HuH-7 (cell line): ENCODE measurements around the gene CDK9.
"Not testable (repeated sequence)": the region's sequence is repeated elsewhere in the genome, so short reads cannot be mapped to it uniquely, and the experiment has no call there.

ENCODE experiments used
- DNase-seq: peaks from one replicate; pipeline ENCODE4 v3.0.0; 2011; ENCODE audit warnings: low spot score

The CDK9 gene

DNA sequence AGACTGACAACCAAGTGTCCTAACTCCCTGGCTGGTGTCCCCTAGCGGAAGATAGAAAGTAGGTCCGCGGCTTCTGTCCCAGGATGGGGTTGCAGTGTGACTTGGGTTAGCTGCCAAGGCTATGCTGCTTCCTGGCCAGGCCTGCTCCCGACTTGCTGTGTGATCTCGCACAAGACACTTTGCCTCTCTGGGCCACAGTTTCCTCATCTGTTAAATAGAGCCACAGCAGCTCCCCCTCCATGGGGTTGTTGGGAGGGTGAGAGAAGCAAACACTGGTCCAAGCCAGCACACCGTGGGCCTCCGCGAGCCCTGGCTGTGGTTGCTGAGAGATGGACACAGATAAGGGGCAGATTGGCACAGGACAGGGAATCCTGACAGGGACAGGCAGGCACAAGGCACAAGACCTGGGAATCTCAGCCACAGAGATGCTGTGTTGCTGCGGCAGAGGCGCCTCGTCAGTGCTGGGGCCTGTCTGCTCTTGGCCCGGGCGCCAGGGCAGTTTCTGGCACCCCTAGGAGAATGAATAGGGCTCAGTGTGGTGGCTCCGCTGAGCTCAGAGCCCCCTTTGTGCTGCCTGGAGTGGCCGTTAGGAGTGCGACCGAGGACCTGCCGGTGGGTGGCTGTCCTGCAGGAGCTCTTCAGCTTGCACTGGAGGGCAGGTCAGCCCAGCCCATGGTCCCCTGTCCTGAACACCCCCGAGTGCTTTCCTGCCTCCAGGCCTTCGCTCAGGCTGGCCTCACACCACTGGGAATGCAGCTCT lies 5.5 kb upstream of the CDK9 start:
- DNase-seq, result no peak

- not testable (repeated sequence) for DNase-seq
Observed at GRCh38 chr9:127780909-127781308, 4.9 kb upstream of the CDK9 start.

DNA sequence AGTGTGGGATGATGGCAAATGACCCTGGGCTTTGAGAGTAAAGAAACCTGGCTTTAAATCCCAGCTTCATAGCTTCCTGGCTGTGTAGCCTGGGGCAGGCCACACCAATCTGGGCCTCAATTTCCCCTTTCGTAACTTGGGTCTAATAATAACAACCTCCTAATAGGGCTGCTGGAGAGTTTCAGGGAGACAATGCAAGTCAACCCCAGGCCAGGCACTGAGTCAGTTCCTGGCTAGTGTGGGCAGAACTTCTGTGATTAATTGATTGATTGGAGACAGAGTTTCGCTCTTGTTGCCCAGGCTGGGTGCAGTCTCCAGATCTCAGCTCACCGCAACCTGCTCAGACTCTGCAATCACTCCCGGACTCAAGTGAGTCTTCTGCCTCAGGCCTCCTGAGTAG lies 4.0 kb upstream of the CDK9 start:
- DNase-seq, result no peak

DNA sequence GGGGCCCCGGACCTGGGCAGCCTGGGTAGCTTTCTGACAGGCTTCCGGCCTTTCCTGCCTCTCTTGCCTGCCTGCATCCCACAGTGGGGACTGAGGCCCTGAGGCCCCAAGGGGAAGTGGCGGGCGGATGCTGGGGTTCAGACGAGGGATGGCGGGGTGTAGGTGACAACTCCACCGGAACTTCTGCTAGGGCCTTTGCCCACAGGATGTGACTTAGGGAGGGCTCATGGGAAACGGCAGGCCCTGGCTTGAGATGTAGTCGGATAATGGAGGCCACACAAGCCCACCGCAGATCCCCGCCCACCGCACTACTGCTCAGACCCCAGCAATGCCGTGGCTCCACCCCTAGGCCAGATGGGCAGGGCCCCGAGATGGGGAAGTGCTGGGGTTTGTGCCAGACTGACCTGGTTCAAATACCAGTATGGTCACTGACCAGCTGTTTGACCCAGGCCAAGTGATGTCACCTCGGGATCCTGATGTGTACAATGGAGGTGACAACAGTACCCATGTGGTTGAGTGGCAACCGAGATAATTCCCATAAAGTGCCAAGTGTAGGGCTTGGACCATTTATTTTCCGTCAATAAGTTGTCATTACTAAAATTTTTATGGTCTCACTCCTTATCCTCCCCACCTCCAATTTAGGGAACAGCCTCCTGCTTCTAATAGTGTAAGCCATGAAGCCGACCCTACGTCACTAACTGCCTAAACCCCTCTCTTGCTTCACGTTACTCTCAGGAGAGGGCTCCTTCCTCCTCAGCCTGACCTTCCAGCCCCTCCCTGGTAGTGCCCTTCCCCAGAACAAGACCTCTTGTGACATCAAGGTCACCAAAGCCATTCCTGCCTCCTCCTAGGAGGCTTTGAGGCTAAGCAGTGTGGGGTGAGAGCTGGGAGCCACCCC lies 2.5 kb upstream of the CDK9 start:
- DNase-seq, result no peak

- peak; percentile 96 for DNase-seq
Observed at GRCh38 chr9:127785023-127785932, 556 bp upstream of the CDK9 start.

GRCh38 chr9:127786773-127787104 lies 905 bp downstream of the CDK9 start:
- DNase-seq, result no peak

DNA sequence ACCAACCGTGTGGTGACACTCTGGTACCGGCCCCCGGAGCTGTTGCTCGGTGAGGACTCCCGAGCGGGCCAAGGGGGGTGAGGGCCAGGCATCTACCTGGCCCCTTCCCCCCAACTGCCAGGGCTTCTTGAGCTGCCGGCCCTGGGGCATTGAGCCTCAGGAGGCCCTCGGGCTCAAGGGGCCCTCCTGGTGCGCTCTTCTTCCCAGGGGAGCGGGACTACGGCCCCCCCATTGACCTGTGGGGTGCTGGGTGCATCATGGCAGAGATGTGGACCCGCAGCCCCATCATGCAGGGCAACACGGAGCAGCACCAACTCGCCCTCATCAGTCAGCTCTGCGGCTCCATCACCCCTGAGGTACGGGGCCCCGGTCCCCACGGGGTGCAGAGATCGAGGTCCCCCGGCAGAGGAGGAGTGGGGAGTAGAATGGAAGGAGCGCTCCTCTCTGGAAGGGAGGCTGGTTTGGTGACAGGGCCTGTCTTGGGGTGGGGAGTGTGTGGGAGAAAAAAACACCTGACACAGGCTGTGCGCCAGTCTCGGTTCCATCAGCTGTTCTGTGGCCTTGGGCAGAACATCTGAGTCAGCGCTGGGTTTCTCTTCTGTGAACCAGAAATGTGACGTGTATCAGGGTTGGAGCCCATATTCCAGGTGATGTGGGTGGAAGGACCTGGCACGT lies 2.6 kb downstream of the CDK9 start:
- DNase-seq, result no peak

DNA sequence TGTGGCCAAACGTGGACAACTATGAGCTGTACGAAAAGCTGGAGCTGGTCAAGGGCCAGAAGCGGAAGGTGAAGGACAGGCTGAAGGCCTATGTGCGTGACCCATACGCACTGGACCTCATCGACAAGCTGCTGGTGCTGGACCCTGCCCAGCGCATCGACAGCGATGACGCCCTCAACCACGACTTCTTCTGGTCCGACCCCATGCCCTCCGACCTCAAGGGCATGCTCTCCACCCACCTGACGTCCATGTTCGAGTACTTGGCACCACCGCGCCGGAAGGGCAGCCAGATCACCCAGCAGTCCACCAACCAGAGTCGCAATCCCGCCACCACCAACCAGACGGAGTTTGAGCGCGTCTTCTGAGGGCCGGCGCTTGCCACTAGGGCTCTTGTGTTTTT lies 3.3 kb downstream of the CDK9 start:
- no peak for DNase-seq

GRCh38 chr9:127790094-127790855 lies 4.4 kb downstream of the CDK9 start:
- DNase-seq, result no peak

- DNase-seq, result no peak
Observed at GRCh38 chr9:127791085-127791484, 5.3 kb downstream of the CDK9 start.

DNA sequence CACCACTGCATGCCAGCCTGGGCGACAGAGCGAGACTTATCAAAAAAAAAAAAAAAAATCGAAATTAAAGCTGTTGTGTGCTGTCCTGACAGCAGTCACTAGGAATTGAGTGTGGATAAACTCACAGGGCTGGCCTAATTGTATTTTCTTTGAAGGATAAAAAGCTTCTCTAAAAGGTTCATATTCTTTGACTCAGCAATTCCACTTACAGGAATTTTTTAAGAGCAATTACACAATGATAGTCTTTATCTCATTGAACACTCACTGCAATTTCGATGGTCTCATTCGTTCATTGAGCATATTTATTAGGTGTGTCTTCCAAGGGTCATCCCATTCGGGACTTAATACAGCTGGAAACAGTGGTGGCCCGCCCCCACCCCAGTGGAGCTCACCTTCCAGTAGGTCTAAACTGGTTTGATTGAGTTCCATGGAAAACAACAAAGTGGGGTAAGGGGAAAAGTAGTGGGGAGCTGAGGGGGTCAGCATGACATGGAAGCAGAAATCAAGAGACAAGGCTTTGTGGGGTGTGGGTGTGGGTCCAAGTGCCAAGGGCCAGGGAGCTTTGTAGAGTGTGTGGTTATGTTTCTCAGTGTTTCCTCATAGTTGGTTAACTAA lies 6.7 kb downstream of the CDK9 start:
- DNase-seq, result no peak

DNA sequence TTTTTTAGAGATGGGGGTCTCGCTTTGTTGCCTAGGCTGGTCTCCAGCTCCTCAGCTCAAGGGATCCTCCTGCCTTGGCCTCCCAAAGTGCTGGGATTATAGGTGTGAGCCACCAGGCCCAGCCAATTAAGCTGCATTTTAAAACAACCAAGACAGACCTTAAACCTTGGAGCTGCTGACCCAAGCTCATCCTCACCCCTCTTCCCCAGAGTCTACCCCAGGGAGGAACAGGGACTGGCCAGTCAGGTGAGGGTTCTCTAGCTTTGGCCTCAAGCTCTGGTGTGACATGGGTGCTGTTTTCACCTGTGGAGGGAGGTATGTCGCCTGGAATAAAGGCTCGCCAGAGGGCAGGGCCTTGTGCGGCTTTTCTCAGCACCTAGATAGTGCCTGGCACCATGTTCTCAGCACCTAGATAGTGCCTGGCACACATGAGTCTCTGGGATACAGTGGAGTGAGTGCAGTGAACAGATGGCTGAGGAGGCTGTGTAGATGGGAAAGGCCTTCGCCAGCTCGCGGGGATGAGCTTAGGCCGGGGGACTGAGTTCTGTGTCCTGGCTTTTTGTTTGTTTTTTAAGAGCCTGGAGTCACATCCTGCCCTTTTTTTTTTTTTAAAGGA lies 7.4 kb downstream of the CDK9 start:
- no peak for DNase-seq

DNA sequence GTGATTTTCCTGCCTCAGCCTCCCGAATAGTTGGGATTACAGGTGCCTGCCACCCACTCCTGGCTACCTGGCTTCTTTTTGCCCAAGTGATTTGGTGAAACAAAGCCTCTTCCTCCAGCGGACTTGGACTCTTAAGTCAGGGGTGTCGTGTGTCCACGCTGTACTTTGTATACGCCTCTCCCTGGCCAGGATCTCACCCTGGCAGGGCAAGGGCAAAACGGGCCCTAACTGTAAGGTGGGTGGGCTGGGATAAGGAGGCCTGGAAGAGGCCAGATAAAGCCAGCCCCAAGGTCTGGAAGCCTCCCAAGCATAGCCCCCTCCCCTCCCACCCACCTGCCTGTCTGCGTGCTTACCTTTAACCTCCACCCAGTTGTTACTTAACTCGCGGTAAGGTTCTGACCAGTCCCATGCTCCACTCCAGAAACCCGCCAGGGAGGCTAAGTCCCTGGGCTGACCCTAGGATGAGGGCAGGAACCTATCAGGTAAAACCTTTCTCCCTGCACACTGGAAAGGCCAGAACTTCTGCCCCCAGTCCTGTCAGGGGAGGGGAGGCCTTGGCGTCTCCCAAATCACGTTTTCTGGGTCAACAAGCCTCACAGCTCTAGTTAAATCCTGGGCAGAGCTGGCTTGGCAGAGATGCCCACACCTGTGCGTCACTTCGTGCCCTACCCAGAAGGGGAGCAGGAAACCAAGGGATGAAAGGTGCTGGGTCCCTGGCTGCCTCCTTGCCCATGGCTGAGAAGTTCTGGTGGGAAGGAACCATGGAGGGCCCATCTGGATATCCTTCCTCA lies 8.4 kb downstream of the CDK9 start:
- DNase-seq, result no peak

- DNase-seq, result no peak
Observed at GRCh38 chr9:127796225-127796813, 10.5 kb downstream of the CDK9 start.

DNA sequence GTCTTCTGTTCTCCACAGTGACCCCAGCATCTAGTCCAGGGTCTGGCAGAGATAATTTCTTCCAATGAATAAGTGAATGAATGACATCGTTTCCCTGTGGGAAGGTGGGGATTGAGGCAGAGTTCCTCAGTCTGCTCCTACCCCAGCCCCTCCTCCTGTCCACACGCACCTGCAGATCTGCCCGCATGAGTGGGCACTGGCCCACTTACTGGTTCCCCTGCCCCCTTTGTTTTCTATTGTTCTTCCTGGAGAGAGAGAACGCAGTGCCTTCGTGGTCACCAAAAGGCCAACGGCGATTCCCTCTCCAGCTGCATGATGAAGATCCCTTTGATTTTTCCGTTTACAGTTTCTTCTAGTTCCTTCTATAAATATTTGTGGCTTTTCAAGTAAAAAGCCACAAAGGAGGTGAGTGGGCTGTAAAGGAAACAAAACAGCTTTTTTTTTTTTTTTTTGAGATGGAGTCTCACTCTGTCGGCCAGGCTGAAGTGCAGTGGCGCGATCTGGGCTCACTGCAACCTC lies 11.1 kb downstream of the CDK9 start:
- DNase-seq, result no peak

DNA sequence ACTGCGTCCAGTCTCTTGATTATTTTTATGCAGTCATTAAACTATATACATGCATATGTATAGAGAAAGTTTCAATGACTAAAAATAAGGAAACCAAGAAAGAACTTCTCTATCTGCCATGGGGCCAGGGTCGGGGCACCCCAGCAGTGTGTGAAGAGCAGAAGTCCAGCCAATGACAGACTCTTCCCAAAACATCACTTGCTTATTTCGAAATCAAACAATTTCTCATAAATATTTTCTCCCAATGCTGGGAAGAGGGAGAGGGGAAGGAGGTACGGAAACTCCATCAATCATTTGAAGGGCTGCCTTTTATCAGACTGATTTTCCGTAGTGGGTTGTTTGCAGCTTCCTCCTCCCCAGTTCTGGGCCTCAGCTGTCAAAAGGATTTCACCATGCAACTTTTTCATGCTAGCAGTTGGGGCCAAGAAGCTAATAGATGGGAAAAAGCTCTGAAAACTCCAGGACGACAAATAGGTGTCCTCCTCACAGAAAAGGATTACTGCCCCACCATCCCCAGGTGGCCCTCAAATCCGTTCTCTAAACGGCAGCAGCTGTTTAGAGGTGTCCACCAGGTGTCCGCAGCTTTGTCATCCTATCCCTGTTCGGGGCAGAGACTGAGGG lies 16.2 kb downstream of the CDK9 start:
- DNase-seq, result no peak

DNA sequence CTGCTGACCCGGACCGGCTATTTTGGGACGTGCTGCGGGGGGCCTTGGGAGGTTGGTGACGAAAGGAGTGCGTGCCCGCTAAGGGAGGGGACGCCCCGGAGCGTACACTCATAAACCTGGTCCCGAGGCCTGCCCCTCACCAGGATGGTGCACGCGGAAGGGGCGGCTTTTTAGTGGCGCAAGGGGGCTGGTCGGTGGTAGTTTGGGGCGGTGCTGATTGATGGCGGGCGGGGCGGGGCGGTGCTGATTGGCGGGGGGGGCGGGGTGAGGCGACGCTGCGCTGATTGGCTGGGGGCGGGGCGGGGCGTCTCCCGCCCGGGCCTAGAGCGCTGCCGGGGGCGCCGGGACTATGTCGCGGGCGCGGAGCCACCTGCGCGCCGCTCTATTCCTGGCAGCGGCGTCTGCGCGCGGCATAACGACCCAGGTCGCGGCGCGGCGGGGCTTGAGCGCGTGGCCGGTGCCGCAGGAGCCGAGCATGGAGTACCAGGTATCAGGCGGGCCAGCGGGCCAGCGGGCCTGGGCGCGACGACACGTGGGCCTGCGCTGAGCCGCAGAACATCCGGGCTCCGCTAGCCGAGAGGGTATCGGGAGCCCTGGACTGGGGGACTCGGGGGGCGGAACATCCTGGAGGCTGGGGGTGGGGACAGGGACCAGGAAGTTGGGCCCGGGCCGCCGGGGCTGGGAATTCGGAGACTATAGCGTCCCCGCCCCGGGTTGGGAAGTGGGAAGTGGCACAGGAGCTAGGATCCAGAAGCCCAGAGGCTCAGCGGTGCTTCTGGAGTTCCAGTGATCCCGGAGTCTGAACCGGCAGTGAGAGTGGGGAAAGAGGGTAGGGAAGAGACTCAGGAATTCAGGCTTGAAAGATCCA lies 17.0 kb downstream of the CDK9 start, which contains the start of gene FPGS:
TSS of gene FPGS (plus strand) at position 307 of the 868 bp plus-strand sequence. CDS start at position 350, 43 bp downstream.
- peak; percentile 97 for DNase-seq
